Activated CD4-positive, alpha-beta T cell treated with anti-CD3 and anti-CD28 coated beads, Interleukin-2, Interleukin-6, amounts not matched to agents 100 ng/mL and 50 ng/mL, durations not matched to agents 16 hours and 8 hours (primary cell): ENCODE data around the gene GOLPH3.

Experiments
- DNase-seq: peaks from one replicate; pipeline ENCODE4 v3.0.0-alpha.2; 2020

Gene GOLPH3

GRCh38 chr5:32170303-32171151, 3.6 kb downstream of the GOLPH3 start:
- DNase-seq, result no peak

GRCh38 chr5:32168460-32169033, 5.6 kb downstream of the GOLPH3 start:
- DNase-seq, result no peak

GRCh38 chr5:32165597-32165996, 8.5 kb downstream of the GOLPH3 start:
- DNase-seq, result no peak

- no peak for DNase-seq
Observed at GRCh38 chr5:32163785-32164184, 10.3 kb downstream of the GOLPH3 start.

GRCh38 chr5:32163053-32163452, 11.1 kb downstream of the GOLPH3 start:
- no peak for DNase-seq

GRCh38 chr5:32160228-32160627, 13.9 kb downstream of the GOLPH3 start:
- no peak for DNase-seq

GRCh38 chr5:32159328-32160072, 14.6 kb downstream of the GOLPH3 start:
- no peak for DNase-seq

- no peak for DNase-seq
Observed at GRCh38 chr5:32158679-32158975, 15.5 kb downstream of the GOLPH3 start.

- no peak for DNase-seq
Observed at GRCh38 chr5:32157078-32157477, 17.0 kb downstream of the GOLPH3 start.

- no peak for DNase-seq
Observed at GRCh38 chr5:32156635-32157034, 17.5 kb downstream of the GOLPH3 start.

- no peak for DNase-seq
Observed at GRCh38 chr5:32155211-32155610, 18.9 kb downstream of the GOLPH3 start.

- DNase-seq, result no peak
Observed at GRCh38 chr5:32153723-32154122, 20.4 kb downstream of the GOLPH3 start.

- DNase-seq, result no peak
Observed at GRCh38 chr5:32151198-32151597, 22.9 kb downstream of the GOLPH3 start.

GRCh38 chr5:32150366-32150765, 23.8 kb downstream of the GOLPH3 start:
- no peak for DNase-seq

- no peak for DNase-seq
Observed at GRCh38 chr5:32147959-32148358, 26.2 kb downstream of the GOLPH3 start.

GRCh38 chr5:32147236-32147635, 26.9 kb downstream of the GOLPH3 start:
- no peak for DNase-seq

GRCh38 chr5:32145378-32145777, 28.7 kb downstream of the GOLPH3 start:
- DNase-seq, result no peak

- DNase-seq, result no peak
Observed at GRCh38 chr5:32144378-32145207, 29.5 kb downstream of the GOLPH3 start.

- DNase-seq, result no peak
Observed at GRCh38 chr5:32143617-32144377, 30.3 kb downstream of the GOLPH3 start.

- DNase-seq, result peak; percentile 64
Observed at GRCh38 chr5:32138839-32139493, 35.2 kb downstream of the GOLPH3 start.

- DNase-seq, result no peak
Observed at GRCh38 chr5:32136342-32136741, 37.8 kb downstream of the GOLPH3 start.

- DNase-seq, result no peak
Observed at GRCh38 chr5:32135086-32135485, 39.0 kb downstream of the GOLPH3 start.
